Measurements from ENCODE around the gene CFAP210. TPM values are rescaled to one million over a fixed set of nuclear protein-coding genes. Genes with fewer than 3 reads are reported as not detected.

The CFAP210 gene
- total RNA-seq, 1 experiment from 2014 or later: not detected

GRCh38 chr2:169662744-169663143 is 31.5 kb downstream of the CFAP210 start:
- Histone ChIP-seq H2AFZ (ENCODE audit: low read depth, low read length, poor library complexity, severe bottlenecking) (no peak overlapping the region), H3K4me1 (ENCODE audit: control insufficient read depth in 1 of 2, insufficient read depth in 2 of 2, low read length in 2 of 2) (no peaks in the 10 kb centered on the region), H3K27ac (ENCODE audit: low read depth, low read length) (no peak overlapping the region), H3K79me2 (ENCODE audit: insufficient read depth, low read length) (no peaks in the 10 kb centered on the region), H3K4me3 (replicated peaks in 1 of 2; ENCODE audit: low read depth in 1 of 2, low read length in 2 of 2) (no peak overlapping the region), H3K36me3 (ENCODE audit: control insufficient read depth in 1 of 2, insufficient read depth in 2 of 2, low read length in 2 of 2) (no peaks in the 10 kb centered on the region), H3K9me3 (ENCODE audit: control insufficient read depth in 1 of 2, insufficient read depth in 1 of 2, low read depth in 1 of 2, low read length in 2 of 2) (no peaks in the 10 kb centered on the region), H4K20me1 (ENCODE audit: insufficient read depth) (no peaks in the 10 kb centered on the region), H3K9me2 (ENCODE audit: insufficient read depth) (no peaks in the 10 kb centered on the region), H3K4me2 (ENCODE audit: low read length) (no peak overlapping the region), H3K27me3 (ENCODE audit: insufficient read depth, low read length) (no peaks in the 10 kb centered on the region), H3K9ac (ENCODE audit: low read length) (no peak overlapping the region)
- ChIA-PET CTCF (no interaction called here), RAD21 (ENCODE audit: low non-redundant PET in 1 of 2, low total read pairs in 2 of 2, uncharacterized antibody in 2 of 2, unreplicated experiment in 2 of 2) (no interaction called here), POLR2A (no interaction called here)
- ATAC-seq (no peak), DNase-seq (ENCODE audit: low read depth, low spot score) (no peak)
- no TSS peak for BruUV-seq (replicated peaks)
- TF ChIP-seq ELF1 (IDR thresholded peaks at IDR 0.05; ENCODE audit: borderline replicate concordance, low read depth) (no peak), RAD21 (IDR thresholded peaks at IDR 0.05; ENCODE audit: low read depth) (no peak), CEBPB (IDR thresholded peaks at IDR 0.05; ENCODE audit: low read depth) (no peak), ZFX (IDR thresholded peaks at IDR 0.05) (no peak), SRF (IDR thresholded peaks at IDR 0.05; ENCODE audit: low read depth) (no peak), ATF3 (IDR thresholded peaks at IDR 0.05) (no peak), POLR2AphosphoS5 (IDR thresholded peaks at IDR 0.05; ENCODE audit: low read depth, low read length) (no peak), YY1 (IDR thresholded peaks at IDR 0.05; ENCODE audit: extremely low read depth, insufficient replicate concordance, low read depth, low read length) (no peak), SP1 (IDR thresholded peaks at IDR 0.05; ENCODE audit: low read depth) (no peak), EZH2 (IDR thresholded peaks at IDR 0.05) (no peak), ZBTB33 (IDR thresholded peaks at IDR 0.05; ENCODE audit: extremely low read depth, insufficient replicate concordance, low read length) (no peak)
- intact Hi-C loops (cut with micrococcal nuclease): no loop called here

Measured in HCT116 (cell line).